Liver (tissue), 3 donors: ENCODE measurements around the gene GLI3.

Source experiments
- HNF4A ChIP-seq, 2 donors: conservative IDR thresholded peaks; 2 replicates each; pipeline ENCODE4 v1.6.1; 2016; ENCODE audit warnings: antibody characterized with exemption in 2 of 2, mild to moderate bottlenecking in 2 of 2
- RXRA ChIP-seq, 2 donors: IDR thresholded peaks; 2 replicates each; pipeline ENCODE4 v1.6.1; 2017 to 2018; ENCODE audit warnings: antibody characterized with exemption in 2 of 2, mild to moderate bottlenecking in 1 of 2
- YY1 ChIP-seq: IDR thresholded peaks from 2 replicates; pipeline ENCODE4 v1.6.1; 2016; ENCODE audit warnings: antibody characterized with exemption, mild to moderate bottlenecking
- TF ChIP-seq, protein P1 (sequence below): IDR thresholded peaks from 2 replicates; pipeline ENCODE4 v1.6.1; 2016; ENCODE audit warnings: antibody characterized with exemption, mild to moderate bottlenecking
- TF ChIP-seq, protein P2 (sequence below): fragments of 150-350 bp; IDR thresholded peaks from 2 replicates; pipeline ENCODE4 v1.5.1; 2017; ENCODE audit warnings: improper control_type of control experiment, low read depth, low read length; ENCODE audit not compliant: missing input control
- donor health status: healthy.
- donor health status: healthy.

DNA sequence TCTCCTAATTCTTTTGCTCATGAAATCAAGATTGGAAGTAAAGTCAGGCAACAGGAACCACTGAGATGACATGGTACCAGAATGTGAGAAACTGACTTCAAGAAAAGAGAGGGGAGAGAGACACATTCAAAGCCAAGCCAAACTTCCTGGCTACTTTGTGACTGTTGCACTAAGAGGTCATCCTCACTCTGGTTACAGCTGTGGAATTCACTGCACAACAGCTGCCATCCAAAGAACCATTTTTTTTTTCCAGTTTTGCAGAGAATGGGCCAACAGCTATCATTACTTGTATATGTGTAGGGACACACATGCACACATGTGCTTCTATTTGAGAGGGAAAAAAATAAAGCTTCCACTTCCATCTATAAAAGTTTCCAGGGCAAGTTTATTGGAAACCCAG is 203.5 kb downstream of the GLI3 start:
- TF ChIP-seq, protein P1, sequence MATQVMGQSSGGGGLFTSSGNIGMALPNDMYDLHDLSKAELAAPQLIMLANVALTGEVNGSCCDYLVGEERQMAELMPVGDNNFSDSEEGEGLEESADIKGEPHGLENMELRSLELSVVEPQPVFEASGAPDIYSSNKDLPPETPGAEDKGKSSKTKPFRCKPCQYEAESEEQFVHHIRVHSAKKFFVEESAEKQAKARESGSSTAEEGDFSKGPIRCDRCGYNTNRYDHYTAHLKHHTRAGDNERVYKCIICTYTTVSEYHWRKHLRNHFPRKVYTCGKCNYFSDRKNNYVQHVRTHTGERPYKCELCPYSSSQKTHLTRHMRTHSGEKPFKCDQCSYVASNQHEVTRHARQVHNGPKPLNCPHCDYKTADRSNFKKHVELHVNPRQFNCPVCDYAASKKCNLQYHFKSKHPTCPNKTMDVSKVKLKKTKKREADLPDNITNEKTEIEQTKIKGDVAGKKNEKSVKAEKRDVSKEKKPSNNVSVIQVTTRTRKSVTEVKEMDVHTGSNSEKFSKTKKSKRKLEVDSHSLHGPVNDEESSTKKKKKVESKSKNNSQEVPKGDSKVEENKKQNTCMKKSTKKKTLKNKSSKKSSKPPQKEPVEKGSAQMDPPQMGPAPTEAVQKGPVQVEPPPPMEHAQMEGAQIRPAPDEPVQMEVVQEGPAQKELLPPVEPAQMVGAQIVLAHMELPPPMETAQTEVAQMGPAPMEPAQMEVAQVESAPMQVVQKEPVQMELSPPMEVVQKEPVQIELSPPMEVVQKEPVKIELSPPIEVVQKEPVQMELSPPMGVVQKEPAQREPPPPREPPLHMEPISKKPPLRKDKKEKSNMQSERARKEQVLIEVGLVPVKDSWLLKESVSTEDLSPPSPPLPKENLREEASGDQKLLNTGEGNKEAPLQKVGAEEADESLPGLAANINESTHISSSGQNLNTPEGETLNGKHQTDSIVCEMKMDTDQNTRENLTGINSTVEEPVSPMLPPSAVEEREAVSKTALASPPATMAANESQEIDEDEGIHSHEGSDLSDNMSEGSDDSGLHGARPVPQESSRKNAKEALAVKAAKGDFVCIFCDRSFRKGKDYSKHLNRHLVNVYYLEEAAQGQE = no peak
- TF ChIP-seq RXRA (IDR thresholded peaks at IDR 0.05) = no peak
- TF ChIP-seq, protein P2, sequence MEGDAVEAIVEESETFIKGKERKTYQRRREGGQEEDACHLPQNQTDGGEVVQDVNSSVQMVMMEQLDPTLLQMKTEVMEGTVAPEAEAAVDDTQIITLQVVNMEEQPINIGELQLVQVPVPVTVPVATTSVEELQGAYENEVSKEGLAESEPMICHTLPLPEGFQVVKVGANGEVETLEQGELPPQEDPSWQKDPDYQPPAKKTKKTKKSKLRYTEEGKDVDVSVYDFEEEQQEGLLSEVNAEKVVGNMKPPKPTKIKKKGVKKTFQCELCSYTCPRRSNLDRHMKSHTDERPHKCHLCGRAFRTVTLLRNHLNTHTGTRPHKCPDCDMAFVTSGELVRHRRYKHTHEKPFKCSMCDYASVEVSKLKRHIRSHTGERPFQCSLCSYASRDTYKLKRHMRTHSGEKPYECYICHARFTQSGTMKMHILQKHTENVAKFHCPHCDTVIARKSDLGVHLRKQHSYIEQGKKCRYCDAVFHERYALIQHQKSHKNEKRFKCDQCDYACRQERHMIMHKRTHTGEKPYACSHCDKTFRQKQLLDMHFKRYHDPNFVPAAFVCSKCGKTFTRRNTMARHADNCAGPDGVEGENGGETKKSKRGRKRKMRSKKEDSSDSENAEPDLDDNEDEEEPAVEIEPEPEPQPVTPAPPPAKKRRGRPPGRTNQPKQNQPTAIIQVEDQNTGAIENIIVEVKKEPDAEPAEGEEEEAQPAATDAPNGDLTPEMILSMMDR = no peak
- no peak for TF ChIP-seq YY1
- no peak for TF ChIP-seq HNF4A (conservative IDR thresholded peaks at IDR 0.05)
